CD4-positive, CD25-positive, alpha-beta regulatory T cell (primary cell): Measurements from ENCODE around the gene RSAD1. TPM values are rescaled to one million over a fixed set of nuclear protein-coding genes. Genes with fewer than 3 reads are reported as not detected.
"Not testable (repeated sequence)": the region's sequence is repeated elsewhere in the genome, so short reads cannot be mapped to it uniquely, and the experiment has no call there.

Experiments used
- ATAC-seq, 2 donors: fragments of 150-1000 bp; cut with Tn5 transposase; one replicate each; pipeline ENCODE4 v1.10.0; 2021; ENCODE audit warnings: low read depth in 2 of 2, moderate number of reproducible peaks in 2 of 2, moderate library complexity in 1 of 2
- DNase-seq, 3 donors: peaks; one replicate each; pipeline versions ENCODE4 v3.0.0 to v3.0.0-alpha.2; 2012 to 2022; ENCODE audit warnings: mixed read lengths in 1 of 3
- H3K27ac ChIP-seq: one replicate; pipeline ENCODE4 v1.7.0; 2013; ENCODE audit warnings: mild to moderate bottlenecking, low read length; ENCODE audit not compliant: insufficient read depth, poor library complexity, severe bottlenecking
- H3K27me3 ChIP-seq: one replicate; pipeline ENCODE4 v1.7.0; 2013; ENCODE audit warnings: low read length; ENCODE audit not compliant: control insufficient read depth, insufficient read depth
- H3K36me3 ChIP-seq: one replicate; pipeline ENCODE4 v1.7.0; 2013; ENCODE audit warnings: mild to moderate bottlenecking, low read length, moderate library complexity; ENCODE audit not compliant: control insufficient read depth, insufficient read depth
- H3K4me1 ChIP-seq: 2 replicates; pipeline ENCODE4 v1.7.0; 2013; ENCODE audit warnings: mild to moderate bottlenecking, low read length; ENCODE audit not compliant: insufficient read depth, control insufficient read depth, poor library complexity, severe bottlenecking
- H3K4me3 ChIP-seq: one replicate; pipeline ENCODE4 v1.7.0; 2013; ENCODE audit warnings: low read depth, mild to moderate bottlenecking, low read length, moderate library complexity
- H3K9me3 ChIP-seq, 2 experiments: 1 replicate in 1 of 2; 2 replicates in 1 of 2; pipeline ENCODE4 v1.7.0; 2013; ENCODE audit warnings: low read length in 2 of 2, mild to moderate bottlenecking in 1 of 2, moderate library complexity in 1 of 2; ENCODE audit not compliant: control insufficient read depth in 2 of 2
- H3K27ac Mint-ChIP-seq, 3 donors: one replicate each; pipeline ENCODE4 v1.8.0; 2020 to 2022; ENCODE audit warnings: mild to moderate bottlenecking in 3 of 3, mixed read lengths in 3 of 3, moderate library complexity in 2 of 3
- H3K27me3 Mint-ChIP-seq: one replicate; pipeline ENCODE4 v1.8.0; 2022; ENCODE audit warnings: mild to moderate bottlenecking, mixed read lengths
- H3K36me3 Mint-ChIP-seq: one replicate; pipeline ENCODE4 v1.8.0; 2020; ENCODE audit warnings: mixed read lengths
- H3K4me1 Mint-ChIP-seq, 4 donors: one replicate each; pipeline ENCODE4 v1.8.0; 2020 to 2022; ENCODE audit warnings: mixed read lengths in 4 of 4, mild to moderate bottlenecking in 1 of 4
- H3K4me3 Mint-ChIP-seq, 4 donors: one replicate each; pipeline ENCODE4 v1.8.0; 2020 to 2022; ENCODE audit warnings: mild to moderate bottlenecking in 4 of 4, mixed read lengths in 4 of 4, moderate library complexity in 3 of 4
- H3K9me3 Mint-ChIP-seq, 7 donors: one replicate each; pipeline ENCODE4 v1.8.0; 2020 to 2022; ENCODE audit warnings: mixed read lengths in 7 of 7, mild to moderate bottlenecking in 3 of 7, moderate library complexity in 2 of 7
- polyA plus RNA-seq, 4 donors: library from polyadenylated mRNA; unstranded; fragments of 300-500 nt; fragmentation: Illumina TruSeq; gene quantifications; one replicate each; pipeline ENCODE4 v1.2.3, GENCODE V29; 2021
- total RNA-seq: library from RNA; stranded (reverse); gene quantifications from one replicate; pipeline ENCODE4 v1.2.3, GENCODE V29; 2022

RSAD1 gene
- total and polyA plus RNA-seq, 5 donors from 2014 or later: 43.3 to 53.4 (median 45.3) TPM

GRCh38 chr17:50471009-50471905 is 7.4 kb upstream of the RSAD1 start:
- Mint-ChIP-seq H3K9me3 (peaks cover 0 to 2% (median 0%) of the 10 kb centered on the region in 7 donors), H3K27ac (no peak overlapping the region), H3K4me3 (no peak overlapping the region), H3K36me3 (peaks cover 26% of the 10 kb centered on the region), H3K4me1 (peaks cover 0 to 17% (median 0%) of the 10 kb centered on the region in 4 donors), H3K27me3 (peaks cover 13% of the 10 kb centered on the region)
- Histone ChIP-seq H3K27ac (no peak overlapping the region), H3K4me3 (no peak overlapping the region), H3K9me3 (no peaks in the 10 kb centered on the region), H3K4me1 (peaks cover 14% of the 10 kb centered on the region), H3K36me3 (no peaks in the 10 kb centered on the region), H3K27me3 (no peaks in the 10 kb centered on the region)
- no peak for DNase-seq
- ATAC-seq: no peak

- no peak for DNase-seq
- Histone ChIP-seq H3K27me3 (no peaks in the 10 kb centered on the region), H3K4me3 (no peak overlapping the region), H3K4me1 (peaks cover 14% of the 10 kb centered on the region), H3K36me3 (no peaks in the 10 kb centered on the region), H3K9me3 (no peaks in the 10 kb centered on the region), H3K27ac (no peak overlapping the region)
- no peak for ATAC-seq
- Mint-ChIP-seq H3K4me3 (peak overlapping the region in 1 of 4 donors; percentile 55), H3K4me1 (peaks cover 0 to 15% (median 0%) of the 10 kb centered on the region in 4 donors), H3K27ac (peak overlapping the region in 1 of 3 donors; percentile 32), H3K27me3 (peaks cover 19% of the 10 kb centered on the region), H3K9me3 (peaks cover 0 to 2% (median 0%) of the 10 kb centered on the region in 7 donors), H3K36me3 (peaks cover 26% of the 10 kb centered on the region)
These were observed 6.4 kb upstream of the RSAD1 start for GRCh38 chr17:50472286-50472685.

DNA sequence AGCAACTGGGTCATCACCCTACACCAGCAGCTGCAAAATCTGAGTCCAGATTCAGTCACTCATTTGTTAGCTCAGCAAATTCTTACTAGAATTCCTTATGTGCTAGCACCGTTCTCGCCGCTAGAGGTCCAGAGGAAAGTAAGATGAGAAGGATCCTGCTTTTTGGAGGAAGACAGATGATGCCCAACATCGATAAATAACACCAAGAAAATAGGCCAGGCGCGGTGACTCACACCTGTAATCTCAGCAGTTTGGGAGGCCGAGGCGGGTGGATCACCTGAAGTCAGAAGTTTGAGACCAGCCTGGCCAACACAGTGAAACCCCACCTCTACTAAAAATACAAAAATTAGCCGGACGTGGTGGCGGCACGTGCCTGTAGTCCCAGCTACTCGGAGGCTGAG is 5.9 kb upstream of the RSAD1 start:
- not testable (repeated sequence) for DNase-seq, H3K27me3 ChIP-seq, H3K4me3 Mint-ChIP-seq, H3K9me3 Mint-ChIP-seq, H3K27ac ChIP-seq, H3K36me3 ChIP-seq, H3K4me3 ChIP-seq, ATAC-seq, H3K9me3 ChIP-seq
- H3K4me1 ChIP-seq: peaks cover 14% of the 10 kb centered on the region
- H3K27ac Mint-ChIP-seq: peak overlapping the region in 1 of 3 donors; percentile 32
- H3K36me3 Mint-ChIP-seq: peaks cover 26% of the 10 kb centered on the region
- H3K4me1 Mint-ChIP-seq: peaks cover 0 to 11% (median 0%) of the 10 kb centered on the region in 4 donors
- H3K27me3 Mint-ChIP-seq: peaks cover 15% of the 10 kb centered on the region

GRCh38 chr17:50473901-50474300 is 4.8 kb upstream of the RSAD1 start:
- H3K9me3 ChIP-seq: no peaks in the 10 kb centered on the region
- DNase-seq: no peak
- Mint-ChIP-seq H3K4me3 (peak overlapping the region in 1 of 4 donors; percentile 44), H3K4me1 (peaks cover 0 to 12% (median 5%) of the 10 kb centered on the region in 4 donors), H3K27ac (no peak overlapping the region), H3K9me3 (peaks cover 0 to 2% (median 0%) of the 10 kb centered on the region in 7 donors), H3K36me3 (peaks cover 26% of the 10 kb centered on the region), H3K27me3 (peaks cover 13% of the 10 kb centered on the region)
- no peaks in the 10 kb centered on the region for H3K36me3 ChIP-seq
- peaks cover 13% of the 10 kb centered on the region for H3K4me1 ChIP-seq
- H3K27me3 ChIP-seq: no peaks in the 10 kb centered on the region
- no peak overlapping the region for H3K27ac ChIP-seq
- H3K4me3 ChIP-seq: no peak overlapping the region
- no peak for ATAC-seq

- DNase-seq (no peak), ATAC-seq (no peak)
- Histone ChIP-seq H3K36me3 (no peaks in the 10 kb centered on the region), H3K27ac (no peak overlapping the region), H3K27me3 (no peaks in the 10 kb centered on the region), H3K9me3 (no peaks in the 10 kb centered on the region), H3K4me1 (peaks cover 8% of the 10 kb centered on the region), H3K4me3 (no peak overlapping the region)
- Mint-ChIP-seq H3K36me3 (peaks cover 26% of the 10 kb centered on the region), H3K27ac (no peak overlapping the region), H3K27me3 (peaks cover 13% of the 10 kb centered on the region), H3K9me3 (peaks cover 0 to 2% (median 0%) of the 10 kb centered on the region in 7 donors), H3K4me1 (peaks cover 0 to 15% (median 8%) of the 10 kb centered on the region in 4 donors), H3K4me3 (no peak overlapping the region)
These were observed 4.1 kb upstream of the RSAD1 start for GRCh38 chr17:50474523-50474922.

GRCh38 chr17:50475362-50475761 is 3.3 kb upstream of the RSAD1 start:
- no peak overlapping the region for H3K4me3 ChIP-seq
- DNase-seq: no peak
- H3K4me1 Mint-ChIP-seq: peaks cover 4 to 20% (median 13%) of the 10 kb centered on the region in 4 donors
- no peak overlapping the region for H3K4me3 Mint-ChIP-seq
- no peaks in the 10 kb centered on the region for H3K36me3 ChIP-seq
- no peaks in the 10 kb centered on the region for H3K27me3 ChIP-seq
- H3K9me3 Mint-ChIP-seq: peaks cover 0 to 2% (median 0%) of the 10 kb centered on the region in 7 donors
- H3K27ac Mint-ChIP-seq: no peak overlapping the region
- H3K4me1 ChIP-seq: peaks cover 15% of the 10 kb centered on the region
- H3K27ac ChIP-seq: no peak overlapping the region
- H3K9me3 ChIP-seq: no peaks in the 10 kb centered on the region
- peaks cover 26% of the 10 kb centered on the region for H3K36me3 Mint-ChIP-seq
- H3K27me3 Mint-ChIP-seq: peaks cover 13% of the 10 kb centered on the region
- no peak for ATAC-seq

GRCh38 chr17:50475775-50476544 is 2.7 kb upstream of the RSAD1 start:
- peaks cover 23% of the 10 kb centered on the region for H3K36me3 Mint-ChIP-seq
- not testable (repeated sequence) for H3K9me3 ChIP-seq, H3K9me3 Mint-ChIP-seq, H3K27me3 ChIP-seq, H3K36me3 ChIP-seq, H3K27ac ChIP-seq, ATAC-seq, H3K27ac Mint-ChIP-seq, H3K4me3 ChIP-seq, DNase-seq
- H3K27me3 Mint-ChIP-seq: peaks cover 13% of the 10 kb centered on the region
- H3K4me1 Mint-ChIP-seq: peaks cover 5 to 22% (median 14%) of the 10 kb centered on the region in 4 donors
- H3K4me1 ChIP-seq: peaks cover 15% of the 10 kb centered on the region
- peak overlapping the region in 1 of 4 donors; percentile 67 for H3K4me3 Mint-ChIP-seq
